LNCAP (cell line): ENCODE measurements around the gene CUL4A.

Experiments used
- TF ChIP-seq, protein P1 (sequence below): fragments of 450-650 bp; IDR thresholded peaks from 2 replicates; pipeline ENCODE4 v1.5.1; 2017; ENCODE audit warnings: mild to moderate bottlenecking

The CUL4A gene

DNA sequence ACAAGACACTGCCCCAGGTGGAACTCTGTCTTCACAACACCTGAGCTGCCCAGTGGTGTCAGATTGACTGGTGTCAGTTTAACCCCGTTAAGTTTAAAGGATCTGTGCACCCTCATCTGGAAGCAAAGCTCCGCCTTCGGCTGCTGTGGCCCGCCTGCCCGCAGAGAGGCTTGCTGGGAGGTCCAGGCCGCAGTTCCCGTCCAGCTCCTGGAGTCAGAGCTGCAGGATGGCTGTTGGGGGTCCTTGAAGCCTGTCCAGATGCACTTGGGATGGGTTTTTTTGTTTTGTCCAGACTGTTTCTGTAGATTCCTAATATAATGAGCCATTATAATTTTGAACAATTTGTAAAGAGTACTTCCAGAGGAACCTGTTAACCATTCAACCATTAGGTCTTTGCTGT is 16.1 kb downstream of the CUL4A start:
- TF ChIP-seq, protein P1, sequence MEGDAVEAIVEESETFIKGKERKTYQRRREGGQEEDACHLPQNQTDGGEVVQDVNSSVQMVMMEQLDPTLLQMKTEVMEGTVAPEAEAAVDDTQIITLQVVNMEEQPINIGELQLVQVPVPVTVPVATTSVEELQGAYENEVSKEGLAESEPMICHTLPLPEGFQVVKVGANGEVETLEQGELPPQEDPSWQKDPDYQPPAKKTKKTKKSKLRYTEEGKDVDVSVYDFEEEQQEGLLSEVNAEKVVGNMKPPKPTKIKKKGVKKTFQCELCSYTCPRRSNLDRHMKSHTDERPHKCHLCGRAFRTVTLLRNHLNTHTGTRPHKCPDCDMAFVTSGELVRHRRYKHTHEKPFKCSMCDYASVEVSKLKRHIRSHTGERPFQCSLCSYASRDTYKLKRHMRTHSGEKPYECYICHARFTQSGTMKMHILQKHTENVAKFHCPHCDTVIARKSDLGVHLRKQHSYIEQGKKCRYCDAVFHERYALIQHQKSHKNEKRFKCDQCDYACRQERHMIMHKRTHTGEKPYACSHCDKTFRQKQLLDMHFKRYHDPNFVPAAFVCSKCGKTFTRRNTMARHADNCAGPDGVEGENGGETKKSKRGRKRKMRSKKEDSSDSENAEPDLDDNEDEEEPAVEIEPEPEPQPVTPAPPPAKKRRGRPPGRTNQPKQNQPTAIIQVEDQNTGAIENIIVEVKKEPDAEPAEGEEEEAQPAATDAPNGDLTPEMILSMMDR: no peak

DNA sequence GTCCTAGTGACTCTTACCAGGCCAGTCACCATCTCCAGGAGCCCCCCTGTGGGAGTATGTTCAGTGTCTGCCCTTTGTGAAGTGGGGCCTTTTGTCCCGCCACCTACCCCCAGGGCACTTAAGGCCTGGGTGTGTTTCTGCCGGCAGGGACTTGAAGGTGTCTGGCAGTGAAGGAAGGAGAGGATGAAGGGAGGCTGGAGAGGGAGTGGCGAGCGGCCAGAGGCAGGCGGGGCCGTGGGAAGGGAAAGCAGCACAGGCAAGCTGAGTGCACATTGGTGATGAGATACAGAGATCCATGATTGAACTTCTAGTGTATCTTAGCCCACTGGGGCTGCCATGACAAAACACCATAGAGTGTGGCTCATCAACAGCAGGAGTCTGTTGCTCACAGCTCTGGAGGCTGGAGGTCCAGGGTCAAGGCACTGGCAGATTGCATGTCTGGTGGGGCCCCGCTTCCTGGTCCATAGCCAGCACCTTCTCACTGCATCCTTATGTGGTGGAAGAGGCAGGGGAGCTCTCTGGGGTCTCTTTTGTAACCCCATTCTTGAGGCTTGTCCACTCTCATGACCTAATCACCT is 17.5 kb downstream of the CUL4A start:
- TF ChIP-seq, protein P1: no peak

DNA sequence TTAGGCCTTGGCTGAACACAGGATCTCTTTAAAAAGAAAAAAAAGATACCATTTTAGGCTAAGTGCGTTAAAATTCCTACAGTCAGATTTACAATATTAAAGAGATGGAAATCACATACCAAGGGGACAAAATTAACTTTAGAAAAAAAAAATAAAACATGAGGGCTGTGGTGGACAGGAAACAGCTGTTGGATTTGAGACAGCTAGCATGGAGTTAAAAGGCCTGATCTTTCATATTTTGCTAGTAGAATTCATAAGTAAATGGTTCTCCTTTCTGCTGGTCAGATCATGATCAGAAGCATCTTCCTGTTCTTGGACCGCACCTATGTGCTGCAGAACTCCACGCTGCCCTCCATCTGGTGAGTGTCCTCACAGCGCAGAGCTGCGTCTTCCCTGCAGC is 19.7 kb downstream of the CUL4A start:
- TF ChIP-seq, protein P1: no peak

DNA sequence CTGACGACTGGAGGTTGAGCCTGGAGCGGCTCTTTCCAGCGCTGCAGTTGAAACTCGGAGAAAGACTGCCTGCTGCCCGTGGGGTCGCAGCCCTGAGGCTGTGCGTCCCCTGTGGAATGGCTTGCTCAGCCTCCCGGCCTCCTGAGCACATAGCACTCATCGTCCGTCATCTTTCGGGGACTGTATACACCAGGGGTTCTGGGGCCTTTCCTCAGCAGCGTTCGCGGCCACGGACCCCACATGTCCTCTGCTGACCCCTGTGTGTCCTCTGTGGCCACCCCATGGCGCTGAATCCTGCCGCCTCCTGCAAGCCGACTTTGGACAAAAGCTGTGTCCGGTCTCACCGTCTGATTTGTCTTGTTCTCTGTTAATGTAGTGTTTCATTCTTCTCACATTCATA is 20.4 kb downstream of the CUL4A start:
- TF ChIP-seq, protein P1: no peak

DNA sequence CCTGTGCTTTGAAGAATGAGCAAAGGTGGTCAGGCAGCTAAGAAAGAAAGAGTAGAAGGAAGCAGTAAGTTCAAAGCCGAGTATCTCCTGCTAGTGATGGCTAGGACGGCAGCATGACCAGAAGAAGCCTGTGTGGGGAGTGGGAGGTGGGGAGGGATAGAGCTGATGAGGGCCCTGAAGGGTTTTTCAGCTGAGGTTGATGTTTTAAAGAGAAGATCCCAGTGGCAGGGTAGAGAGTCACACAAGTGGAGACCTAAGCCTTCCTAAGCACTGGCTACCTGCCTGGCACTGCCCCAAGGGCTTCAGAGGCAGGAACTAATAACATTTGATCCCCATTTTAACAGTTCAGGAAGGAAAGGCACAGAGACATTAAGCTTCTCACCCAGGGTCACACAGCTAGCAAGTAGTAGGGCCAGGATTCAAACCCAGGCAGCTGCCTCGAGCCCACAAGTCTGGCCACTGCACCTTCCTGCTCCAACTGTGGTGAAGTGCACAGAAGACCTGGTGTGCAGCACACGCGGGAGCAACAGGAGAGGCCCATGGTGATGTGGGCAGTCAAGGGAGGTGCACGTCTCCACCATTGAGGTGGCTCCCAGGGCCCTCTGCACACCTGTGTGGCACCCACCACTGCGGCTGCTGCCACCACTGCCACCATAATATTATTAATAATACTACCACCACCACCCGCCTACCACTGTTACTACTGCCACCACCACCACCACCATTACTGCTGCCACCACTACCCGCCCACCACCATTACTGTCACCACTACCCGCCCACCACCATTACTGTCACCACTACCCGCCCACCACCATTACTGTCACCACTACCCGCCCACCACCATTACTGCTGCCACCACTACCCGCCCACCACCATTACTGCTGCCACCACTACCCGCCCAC is 22.1 kb downstream of the CUL4A start:
- TF ChIP-seq, protein P1: no peak

DNA sequence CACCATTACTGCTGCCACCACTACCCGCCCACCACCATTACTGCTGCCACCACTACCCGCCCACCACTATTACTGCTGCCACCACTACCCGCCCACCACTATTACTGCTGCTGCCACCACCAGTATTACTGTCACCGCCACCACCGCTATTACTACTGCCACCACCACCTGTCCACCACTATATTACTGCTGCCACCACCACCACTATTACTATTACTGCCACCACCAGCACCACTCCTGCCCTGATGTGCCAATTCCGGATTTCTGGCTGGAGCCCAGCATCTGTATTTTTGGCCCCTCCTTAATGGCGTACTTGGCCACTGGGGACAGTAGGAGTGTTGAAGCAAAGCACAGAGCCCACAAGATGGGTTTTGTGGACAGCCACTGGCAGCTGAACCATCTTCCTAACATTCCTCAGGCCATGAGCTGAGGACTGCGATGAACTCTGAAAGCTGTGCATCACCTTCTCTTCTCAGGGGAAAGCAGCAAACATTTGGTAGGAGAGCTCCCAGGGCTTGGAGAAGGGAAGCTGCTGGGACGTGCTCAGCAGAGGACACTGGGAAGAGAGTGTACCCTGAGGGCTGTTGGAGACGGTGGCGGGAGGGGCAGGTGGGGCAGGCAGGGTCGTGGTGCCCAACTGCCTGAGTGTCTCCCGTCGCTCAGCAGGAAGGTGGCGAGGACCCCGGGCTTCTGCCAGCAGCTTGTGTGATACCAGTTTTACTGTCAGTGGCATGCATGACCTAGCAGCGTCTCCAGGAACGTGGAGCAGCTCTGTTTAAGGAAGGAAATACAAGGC is 23.0 kb downstream of the CUL4A start:
- TF ChIP-seq, protein P1: no peak

DNA sequence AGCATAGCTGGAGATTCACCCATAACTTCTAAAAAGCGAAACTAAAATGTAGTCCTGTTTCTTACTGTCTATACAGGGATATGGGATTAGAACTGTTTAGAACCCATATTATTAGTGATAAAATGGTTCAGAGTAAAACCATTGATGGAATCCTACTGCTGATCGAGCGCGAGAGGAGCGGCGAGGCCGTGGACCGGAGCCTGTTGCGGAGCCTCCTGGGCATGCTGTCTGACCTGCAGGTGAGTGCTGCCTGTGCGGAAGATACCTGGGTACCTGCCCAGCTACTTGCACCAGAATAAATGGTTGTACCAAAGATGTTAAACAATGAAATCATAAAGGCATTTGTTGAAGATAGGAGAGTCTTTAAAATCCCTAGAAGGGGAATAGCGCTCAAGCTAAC is 23.7 kb downstream of the CUL4A start:
- TF ChIP-seq, protein P1: no peak
